Nephron progenitor cell (in vitro differentiated cells): ENCODE measurements around the gene SLC6A3.

Source experiments
- DNase-seq: peaks from one replicate; pipeline ENCODE4 v3.0.0; 2021
- H3K27ac Mint-ChIP-seq: 2 replicates; pipeline ENCODE4 v1.8.0; 2021; ENCODE audit warnings: mild to moderate bottlenecking, moderate library complexity, mixed read lengths
- H3K27me3 Mint-ChIP-seq: 2 replicates; pipeline ENCODE4 v1.8.0; 2021; ENCODE audit warnings: mild to moderate bottlenecking, low read depth, mixed read lengths; ENCODE audit not compliant: poor library complexity
- H3K36me3 Mint-ChIP-seq: 2 replicates; pipeline ENCODE4 v1.8.0; 2021; ENCODE audit warnings: low read depth, mixed read lengths
- H3K4me1 Mint-ChIP-seq: 2 replicates; pipeline ENCODE4 v1.8.0; 2021; ENCODE audit warnings: mixed read lengths
- H3K4me3 Mint-ChIP-seq: 2 replicates; pipeline ENCODE4 v1.8.0; 2021; ENCODE audit warnings: mild to moderate bottlenecking, moderate library complexity, mixed read lengths
- H3K9me3 Mint-ChIP-seq: 2 replicates; pipeline ENCODE4 v1.8.0; 2021; ENCODE audit warnings: mild to moderate bottlenecking, moderate library complexity, mixed read lengths
- CTCF ChIP-seq: fragments of 200-600 bp; sonication (generic); IDR thresholded peaks from 2 replicates; pipeline ENCODE4 v1.5.0; 2021; ENCODE audit warnings: antibody characterized with exemption

SLC6A3 gene

GRCh38 chr5:1412621-1413020 lies 32.6 kb downstream of the SLC6A3 start:
- Mint-ChIP-seq H3K4me1 (no peaks in the 10 kb centered on the region), H3K36me3 (no peaks in the 10 kb centered on the region), H3K4me3 (no peak overlapping the region), H3K27ac (no peak overlapping the region), H3K9me3 (no peaks in the 10 kb centered on the region), H3K27me3 (peaks cover 39% of the 10 kb centered on the region)
- no peak for TF ChIP-seq CTCF
- DNase-seq: no peak

GRCh38 chr5:1412163-1412562 lies 33.1 kb downstream of the SLC6A3 start:
- Mint-ChIP-seq H3K9me3 (no peaks in the 10 kb centered on the region), H3K27me3 (peaks cover 43% of the 10 kb centered on the region), H3K36me3 (no peaks in the 10 kb centered on the region), H3K27ac (no peak overlapping the region), H3K4me1 (no peaks in the 10 kb centered on the region), H3K4me3 (no peak overlapping the region)
- DNase-seq: no peak
- TF ChIP-seq CTCF: no peak

DNA sequence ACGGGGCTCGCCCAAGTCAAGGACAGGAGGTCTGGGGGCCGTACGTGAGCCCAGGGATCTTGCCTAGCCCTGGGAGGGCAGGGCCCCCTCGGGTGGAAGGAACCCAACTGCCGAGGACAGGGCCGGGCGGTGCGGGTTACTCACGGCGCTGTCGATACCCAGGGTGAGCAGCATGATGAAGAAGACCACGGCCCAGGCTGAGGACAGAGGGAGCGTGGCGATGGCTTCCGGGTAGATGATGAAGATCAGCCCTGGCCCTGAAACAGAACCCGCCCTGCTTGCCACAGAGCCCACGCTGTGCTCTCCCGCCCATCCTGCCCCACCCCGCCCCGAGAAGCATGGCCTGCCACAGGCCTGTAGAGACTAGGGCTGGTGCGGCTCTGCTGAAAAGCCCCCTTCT lies 34.1 kb downstream of the SLC6A3 start:
- H3K27ac Mint-ChIP-seq: no peak overlapping the region
- H3K9me3 Mint-ChIP-seq: no peaks in the 10 kb centered on the region
- peaks cover 45% of the 10 kb centered on the region for H3K27me3 Mint-ChIP-seq
- H3K4me3 Mint-ChIP-seq: no peak overlapping the region
- TF ChIP-seq CTCF: no peak
- no peaks in the 10 kb centered on the region for H3K36me3 Mint-ChIP-seq
- DNase-seq: no peak
- H3K4me1 Mint-ChIP-seq: peaks cover 5% of the 10 kb centered on the region

- Mint-ChIP-seq H3K9me3 (no peaks in the 10 kb centered on the region), H3K27ac (no peak overlapping the region), H3K4me3 (no peak overlapping the region), H3K27me3 (peaks cover 47% of the 10 kb centered on the region), H3K36me3 (no peaks in the 10 kb centered on the region), H3K4me1 (peaks cover 5% of the 10 kb centered on the region)
- no peak for TF ChIP-seq CTCF
- no peak for DNase-seq
These were observed 34.9 kb downstream of the SLC6A3 start for GRCh38 chr5:1410156-1411014.

DNA sequence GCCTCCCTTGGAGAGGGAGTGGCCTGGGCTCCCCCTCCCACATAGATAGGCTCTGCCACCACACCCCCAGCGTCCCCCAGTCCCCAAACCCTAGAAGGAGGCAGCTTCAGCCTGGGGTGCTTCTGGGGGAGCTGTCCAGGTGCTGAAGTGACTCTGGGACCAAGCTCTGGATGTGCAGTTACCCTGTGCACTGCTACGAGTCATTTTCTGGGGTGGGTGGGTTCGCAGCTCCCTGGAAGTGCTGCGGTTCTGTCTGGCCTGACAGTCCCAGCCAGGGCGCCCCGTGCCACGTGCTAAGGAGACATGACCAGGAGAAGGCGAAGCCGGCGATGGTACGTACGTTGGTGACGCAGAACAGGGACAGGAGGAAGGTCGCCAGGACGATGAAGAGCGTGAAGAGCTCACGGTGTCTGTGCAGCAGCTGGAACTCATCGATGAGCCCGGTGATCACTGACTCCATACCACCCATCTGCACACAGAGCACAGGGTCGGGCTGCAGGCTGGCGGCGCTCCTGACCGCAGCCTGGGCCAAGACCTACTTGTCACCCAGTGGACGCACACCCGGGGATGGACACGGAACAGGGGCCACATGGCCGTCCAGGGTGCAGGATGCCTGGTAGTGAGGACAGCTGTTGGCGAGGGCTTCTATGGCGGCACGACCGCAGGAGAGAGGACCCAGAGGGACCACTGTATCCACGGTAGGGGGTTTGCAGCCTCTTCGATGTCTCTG lies 35.7 kb downstream of the SLC6A3 start:
- Mint-ChIP-seq H3K27me3 (peaks cover 52% of the 10 kb centered on the region), H3K4me1 (peaks cover 5% of the 10 kb centered on the region), H3K36me3 (no peaks in the 10 kb centered on the region), H3K27ac (no peak overlapping the region), H3K4me3 (no peak overlapping the region), H3K9me3 (no peaks in the 10 kb centered on the region)
- no peak for TF ChIP-seq CTCF
- peak; percentile 83 for DNase-seq
